Measurements from ENCODE around the gene CERS6. TPM values are rescaled to one million over a fixed set of nuclear protein-coding genes. Genes with fewer than 3 reads are reported as not detected.
A peak's percentile ranks its signal among the peaks of the same experiment; 100 is the strongest.
"Not testable (repeated sequence)": the region's sequence is repeated elsewhere in the genome, so short reads cannot be mapped to it uniquely, and the experiment has no call there.

The CERS6 gene, protein sequence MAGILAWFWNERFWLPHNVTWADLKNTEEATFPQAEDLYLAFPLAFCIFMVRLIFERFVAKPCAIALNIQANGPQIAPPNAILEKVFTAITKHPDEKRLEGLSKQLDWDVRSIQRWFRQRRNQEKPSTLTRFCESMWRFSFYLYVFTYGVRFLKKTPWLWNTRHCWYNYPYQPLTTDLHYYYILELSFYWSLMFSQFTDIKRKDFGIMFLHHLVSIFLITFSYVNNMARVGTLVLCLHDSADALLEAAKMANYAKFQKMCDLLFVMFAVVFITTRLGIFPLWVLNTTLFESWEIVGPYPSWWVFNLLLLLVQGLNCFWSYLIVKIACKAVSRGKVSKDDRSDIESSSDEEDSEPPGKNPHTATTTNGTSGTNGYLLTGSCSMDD
- 56.3 and 59.3 TPM in 2 replicates for polyA plus RNA-seq
- polyA minus RNA-seq = 163 and 193 TPM in 2 replicates

DNA sequence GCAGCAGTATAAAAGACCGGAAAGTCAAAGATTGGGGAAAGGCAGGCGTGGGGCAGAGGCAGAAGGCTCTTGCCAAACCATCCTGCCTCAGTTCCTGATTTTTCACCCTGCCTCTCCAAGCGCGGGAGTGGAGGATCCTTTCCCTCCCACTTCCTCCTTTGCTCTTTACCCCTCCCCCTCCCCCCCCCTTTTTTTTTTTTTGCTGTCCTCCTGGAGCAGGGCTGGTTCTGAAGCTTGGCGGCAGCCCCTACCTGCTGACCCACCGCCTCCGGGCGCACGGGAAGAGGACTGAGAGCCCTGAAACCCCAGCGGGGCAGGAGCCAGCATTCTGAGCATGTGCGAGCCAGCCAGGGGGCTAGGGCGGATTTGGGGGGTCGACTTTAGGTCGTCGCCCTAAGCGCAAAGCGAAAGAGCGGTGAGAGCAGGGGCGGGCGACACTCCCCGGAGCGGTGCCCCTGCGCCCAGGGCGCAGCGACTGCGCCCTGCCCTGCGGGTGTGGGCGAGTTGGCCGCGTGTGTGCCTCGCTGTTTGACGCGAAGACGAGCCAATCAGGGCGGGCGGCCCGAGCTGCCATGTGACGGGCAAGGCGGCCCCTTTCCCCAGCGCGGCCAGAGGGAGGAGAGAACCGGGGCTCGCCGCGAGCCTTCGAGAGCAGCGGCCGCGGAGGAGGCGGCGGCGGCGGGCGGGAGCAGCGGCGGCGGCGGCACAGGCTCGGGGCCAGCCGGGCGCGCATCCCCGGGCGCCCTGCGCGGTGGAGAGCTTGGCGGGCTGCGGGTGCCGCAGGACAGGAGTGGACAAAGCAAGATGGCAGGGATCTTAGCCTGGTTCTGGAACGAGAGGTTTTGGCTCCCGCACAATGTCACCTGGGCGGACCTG lies at the start of gene CERS6:
CERS6 (plus strand) TSS at position 628 of the 876 bp plus-strand sequence; CDS start at position 805, 177 bp downstream.
- H2AFZ ChIP-seq (ENCODE audit: low read depth, low read length) = peak within 1 kb of the TSS; percentile 83
- H3K9me3 ChIP-seq (ENCODE audit: low read length) = no peaks in the 10 kb centered on the region
- H3K4me2 ChIP-seq (ENCODE audit: low read length) = peak within 1 kb of the TSS; percentile 66
- H3F3A ChIP-seq (ENCODE audit: insufficient read depth, low read length, poor library complexity, severe bottlenecking) = no peaks in the 10 kb centered on the region
- H3K9me2 ChIP-seq (ENCODE audit: insufficient read depth, low read length) = no peaks in the 10 kb centered on the region
- no peaks in the 10 kb centered on the region for H3K27me3 ChIP-seq (ENCODE audit: insufficient read depth, low read depth, low read length)
- H3K27ac ChIP-seq (ENCODE audit: low read length) = peak within 1 kb of the TSS; percentile 92
- peak within 1 kb of the TSS; percentile 93 for H3K9ac ChIP-seq (ENCODE audit: low read length)
- H3K79me2 ChIP-seq (replicated peaks; ENCODE audit: insufficient read depth, low read length) = peaks cover 40% of the 10 kb centered on the region
- H3K36me3 ChIP-seq (ENCODE audit: insufficient read depth, low read length) = no peaks in the 10 kb centered on the region
- TF ChIP-seq, protein P1, sequence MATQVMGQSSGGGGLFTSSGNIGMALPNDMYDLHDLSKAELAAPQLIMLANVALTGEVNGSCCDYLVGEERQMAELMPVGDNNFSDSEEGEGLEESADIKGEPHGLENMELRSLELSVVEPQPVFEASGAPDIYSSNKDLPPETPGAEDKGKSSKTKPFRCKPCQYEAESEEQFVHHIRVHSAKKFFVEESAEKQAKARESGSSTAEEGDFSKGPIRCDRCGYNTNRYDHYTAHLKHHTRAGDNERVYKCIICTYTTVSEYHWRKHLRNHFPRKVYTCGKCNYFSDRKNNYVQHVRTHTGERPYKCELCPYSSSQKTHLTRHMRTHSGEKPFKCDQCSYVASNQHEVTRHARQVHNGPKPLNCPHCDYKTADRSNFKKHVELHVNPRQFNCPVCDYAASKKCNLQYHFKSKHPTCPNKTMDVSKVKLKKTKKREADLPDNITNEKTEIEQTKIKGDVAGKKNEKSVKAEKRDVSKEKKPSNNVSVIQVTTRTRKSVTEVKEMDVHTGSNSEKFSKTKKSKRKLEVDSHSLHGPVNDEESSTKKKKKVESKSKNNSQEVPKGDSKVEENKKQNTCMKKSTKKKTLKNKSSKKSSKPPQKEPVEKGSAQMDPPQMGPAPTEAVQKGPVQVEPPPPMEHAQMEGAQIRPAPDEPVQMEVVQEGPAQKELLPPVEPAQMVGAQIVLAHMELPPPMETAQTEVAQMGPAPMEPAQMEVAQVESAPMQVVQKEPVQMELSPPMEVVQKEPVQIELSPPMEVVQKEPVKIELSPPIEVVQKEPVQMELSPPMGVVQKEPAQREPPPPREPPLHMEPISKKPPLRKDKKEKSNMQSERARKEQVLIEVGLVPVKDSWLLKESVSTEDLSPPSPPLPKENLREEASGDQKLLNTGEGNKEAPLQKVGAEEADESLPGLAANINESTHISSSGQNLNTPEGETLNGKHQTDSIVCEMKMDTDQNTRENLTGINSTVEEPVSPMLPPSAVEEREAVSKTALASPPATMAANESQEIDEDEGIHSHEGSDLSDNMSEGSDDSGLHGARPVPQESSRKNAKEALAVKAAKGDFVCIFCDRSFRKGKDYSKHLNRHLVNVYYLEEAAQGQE (IDR thresholded peaks at IDR 0.05; ENCODE audit: borderline replicate concordance) = peak; percentile 40
- TF ChIP-seq TAF1 (IDR thresholded peaks at IDR 0.05; ENCODE audit: low read depth) = no peak
- no peak for TF ChIP-seq SMC3 (conservative IDR thresholded peaks at IDR 0.05; ENCODE audit: poor library complexity)
- peak; percentile 26 for TF ChIP-seq EP300 (conservative IDR thresholded peaks at IDR 0.05; ENCODE audit: poor library complexity, severe bottlenecking)
- no peak for TF ChIP-seq POLR2AphosphoS5 (IDR thresholded peaks at IDR 0.05)
- TF ChIP-seq RAD21 (conservative IDR thresholded peaks at IDR 0.05) = peak; percentile 39
- no peak for TF ChIP-seq EZH2 (IDR thresholded peaks at IDR 0.05; ENCODE audit: borderline replicate concordance, insufficient read depth, low read length, poor library complexity, severe bottlenecking)
- peak; percentile 86 for TF ChIP-seq MXI1 (conservative IDR thresholded peaks at IDR 0.05; ENCODE audit: poor library complexity, severe bottlenecking)
- peak; percentile 24 for TF ChIP-seq CTCF (IDR thresholded peaks at IDR 0.05; ENCODE audit: poor library complexity, severe bottlenecking)
- H3K4me3 ChIP-seq (ENCODE audit: low read length) = peak within 1 kb of the TSS; percentile 88
- H4K20me1 ChIP-seq (ENCODE audit: insufficient read depth) = no peaks in the 10 kb centered on the region

DNA sequence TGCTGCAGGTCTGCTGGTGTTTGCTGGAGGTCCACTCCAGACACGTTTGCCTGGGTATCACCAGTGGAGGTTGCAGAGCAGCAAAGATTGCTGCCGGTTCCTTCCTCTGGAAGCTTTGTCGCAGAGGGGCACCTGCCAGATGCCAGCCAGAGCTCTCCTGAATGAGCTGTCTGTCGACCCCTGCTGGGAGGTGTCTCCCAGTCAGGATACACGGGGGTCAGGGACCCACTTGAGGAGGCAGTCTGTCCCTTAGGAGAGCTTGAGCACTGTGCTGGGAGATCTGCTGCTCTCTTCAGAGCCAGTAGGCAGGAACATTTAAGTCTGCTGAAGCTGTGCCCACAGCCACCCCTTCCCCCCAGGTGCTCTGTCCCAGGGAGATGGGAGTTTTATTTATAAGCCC lies 43.8 kb upstream of the CERS6 start:
- not testable (repeated sequence) for H4K20me1 ChIP-seq (ENCODE audit: insufficient read depth); H3K9me3 ChIP-seq (ENCODE audit: low read length); H3F3A ChIP-seq (ENCODE audit: insufficient read depth, low read length, poor library complexity, severe bottlenecking); H3K9ac ChIP-seq (ENCODE audit: low read length); H3K9me2 ChIP-seq (ENCODE audit: insufficient read depth, low read length); H2AFZ ChIP-seq (ENCODE audit: low read depth, low read length); H3K27me3 ChIP-seq (ENCODE audit: insufficient read depth, low read depth, low read length); H3K27ac ChIP-seq (ENCODE audit: low read length); H3K36me3 ChIP-seq (ENCODE audit: insufficient read depth, low read length); H3K4me2 ChIP-seq (ENCODE audit: low read length); H3K79me2 ChIP-seq (replicated peaks; ENCODE audit: insufficient read depth, low read length); H3K4me3 ChIP-seq (ENCODE audit: low read length)

- not testable (repeated sequence) for H4K20me1 ChIP-seq (ENCODE audit: insufficient read depth); H3K27ac ChIP-seq (ENCODE audit: low read length); H3K4me2 ChIP-seq (ENCODE audit: low read length)
Observed at GRCh38 chr2:168413101-168413500, 43.0 kb upstream of the CERS6 start.

More at GRCh38 chr2:168413101-168413500, 43.0 kb upstream of the CERS6 start:
- H3F3A ChIP-seq (ENCODE audit: insufficient read depth, low read length, poor library complexity, severe bottlenecking); H3K79me2 ChIP-seq (replicated peaks; ENCODE audit: insufficient read depth, low read length); H3K9ac ChIP-seq (ENCODE audit: low read length); H3K36me3 ChIP-seq (ENCODE audit: insufficient read depth, low read length); H2AFZ ChIP-seq (ENCODE audit: low read depth, low read length); H3K27me3 ChIP-seq (ENCODE audit: insufficient read depth, low read depth, low read length); H3K9me2 ChIP-seq (ENCODE audit: insufficient read depth, low read length); H3K4me3 ChIP-seq (ENCODE audit: low read length); H3K9me3 ChIP-seq (ENCODE audit: low read length): not testable (repeated sequence)
